ENCODE results near the gene C22orf23.

GRCh38 chr22:37893583-37893983 is 59.8 kb downstream of the C22orf23 start:
- TF ChIP-seq RAD21 (IDR thresholded peaks at IDR 0.05; ENCODE audit: low read length) (no peak), POLR2A (IDR thresholded peaks at IDR 0.05; ENCODE audit: low read depth, low read length) (no peak), CTCF (conservative IDR thresholded peaks at IDR 0.05; ENCODE audit: low read depth, low read length) (no peak), CHD1 (IDR thresholded peaks at IDR 0.05; ENCODE audit: low read depth, low read length) (no peak), SMC3 (IDR thresholded peaks at IDR 0.05; ENCODE audit: low read depth, low read length) (no peak), USF2 (IDR thresholded peaks at IDR 0.05; ENCODE audit: low read depth, low read length) (no peak), CEBPB (IDR thresholded peaks at IDR 0.05; ENCODE audit: low read depth, low read length) (no peak), ELK1 (IDR thresholded peaks at IDR 0.05; ENCODE audit: borderline replicate concordance, low read depth, low read length) (no peak), MAFK (IDR thresholded peaks at IDR 0.05; ENCODE audit: low read depth, low read length) (no peak), BHLHE40 (IDR thresholded peaks at IDR 0.05; ENCODE audit: low read depth, low read length) (no peak), RCOR1 (IDR thresholded peaks at IDR 0.05; ENCODE audit: insufficient replicate concordance, low read length) (no peak), FOS (IDR thresholded peaks at IDR 0.05; ENCODE audit: low read depth, low read length) (no peak), MXI1 (IDR thresholded peaks at IDR 0.05; ENCODE audit: borderline replicate concordance, low read depth, low read length) (no peak)
